SK-N-MC (cell line): ENCODE measurements around the gene CLPSL1.

Experiments
- DNase-seq: peaks from one replicate; pipeline ENCODE4 v3.0.0-alpha.2; 2011; ENCODE audit warnings: low read depth, low spot score
- H3K27ac ChIP-seq: fragments of 200-600 bp; sonication (generic); 2 replicates; pipeline ENCODE4 v1.5.1; 2016; ENCODE audit warnings: mixed run types
- H3K36me3 ChIP-seq: fragments of 200-600 bp; sonication (generic); 2 replicates; pipeline ENCODE4 v1.6.1; 2017; ENCODE audit warnings: antibody characterized with exemption, low read length, mixed read lengths; ENCODE audit not compliant: insufficient read depth
- H3K4me3 ChIP-seq: fragments of 200-600 bp; sonication (generic); 2 replicates; pipeline ENCODE4 v1.5.1; 2016
- H3K9ac ChIP-seq: fragments of 200-600 bp; sonication (generic); 2 replicates; pipeline ENCODE4 v1.8.0; 2017; ENCODE audit warnings: mixed run types, mixed read lengths; ENCODE audit not compliant: insufficient read length
- H3K9me3 ChIP-seq: fragments of 200-600 bp; sonication (generic); 2 replicates; pipeline ENCODE4 v1.6.1; 2017; ENCODE audit warnings: low read depth, mild to moderate bottlenecking, antibody characterized with exemption, low read length, moderate library complexity, mixed read lengths
- EZH2 ChIP-seq: fragments of 200-600 bp; sonication (generic); IDR thresholded peaks from one replicate; pipeline ENCODE4 v1.6.1; 2017; ENCODE audit warnings: antibody characterized with exemption
- FOXP2 ChIP-seq: optimal IDR thresholded peaks from 2 replicates; pipeline ENCODE3; 2011; ENCODE audit warnings: mild to moderate bottlenecking, moderate library complexity; ENCODE audit not compliant: insufficient read depth; ENCODE audit errors: extremely low read length, control extremely low read depth
- POLR2AphosphoS5 ChIP-seq: IDR thresholded peaks from 2 replicates; pipeline ENCODE4 v1.6.1; 2012; ENCODE audit warnings: mild to moderate bottlenecking, low read depth, low read length, borderline replicate concordance

Gene CLPSL1

GRCh38 chr6:35774116-35774794 lies 6.6 kb upstream of the CLPSL1 start:
- no peak for DNase-seq
- Histone ChIP-seq H3K9me3 (no peaks in the 10 kb centered on the region), H3K36me3 (no peaks in the 10 kb centered on the region), H3K9ac (no peak overlapping the region), H3K4me3 (no peak overlapping the region), H3K27ac (no peak overlapping the region)
- TF ChIP-seq POLR2AphosphoS5 = no peak
- TF ChIP-seq EZH2 = no peak
- no peak for TF ChIP-seq FOXP2

GRCh38 chr6:35775031-35775430 lies 5.8 kb upstream of the CLPSL1 start:
- DNase-seq = no peak
- H3K36me3 ChIP-seq = no peaks in the 10 kb centered on the region
- H3K4me3 ChIP-seq = no peak overlapping the region
- H3K9ac ChIP-seq = no peak overlapping the region
- H3K9me3 ChIP-seq = no peaks in the 10 kb centered on the region
- TF ChIP-seq POLR2AphosphoS5 (no peak), FOXP2 (no peak), EZH2 (no peak)
- H3K27ac ChIP-seq = no peak overlapping the region

- H3K27ac ChIP-seq = no peak within 1 kb of the TSS
Measured at GRCh38 chr6:35776364-35777215, 4.2 kb upstream of the CLPSL1 start, which contains the start of gene CLPSL2. CLPSL2 (plus strand) TSS chr6:35776598; CDS start chr6:35776619, 21 bp downstream.

DNA sequence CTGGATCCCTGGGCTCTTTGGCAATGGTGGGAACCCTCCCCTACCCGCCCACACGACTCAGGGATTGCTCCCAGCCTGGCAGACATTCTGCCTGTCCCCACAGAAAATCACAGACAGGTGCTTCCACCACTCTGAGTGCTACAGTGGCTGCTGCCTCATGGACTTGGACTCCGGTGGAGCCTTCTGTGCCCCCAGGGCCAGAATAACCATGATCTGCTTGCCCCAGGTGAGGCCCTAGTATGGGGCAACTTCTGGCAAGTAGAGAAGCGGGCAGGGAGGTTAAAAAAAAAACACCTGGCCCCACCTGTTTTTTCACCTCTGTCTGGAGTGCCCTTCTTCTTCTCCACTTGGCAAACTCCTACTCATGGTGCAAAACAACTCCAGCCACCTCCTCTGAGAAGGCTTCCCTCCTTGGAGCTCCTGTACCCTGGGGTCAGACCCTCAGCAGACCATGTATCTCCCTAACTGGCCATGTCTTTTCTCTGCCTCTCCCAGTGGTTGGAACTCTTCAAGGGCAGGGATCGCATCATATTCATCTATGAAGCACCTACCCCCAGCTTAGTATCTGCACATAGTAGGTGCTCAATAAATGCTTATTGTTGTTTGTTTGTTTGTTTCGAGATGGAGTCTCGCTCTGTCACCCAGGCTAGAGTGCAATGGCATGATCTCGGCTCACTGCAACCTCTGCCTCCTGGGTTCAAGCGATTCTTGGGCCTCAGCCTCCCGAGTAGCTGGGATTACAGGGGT lies 3.3 kb upstream of the CLPSL1 start:
- no peak overlapping the region for H3K9ac ChIP-seq
- no peaks in the 10 kb centered on the region for H3K9me3 ChIP-seq
- DNase-seq = no peak
- H3K36me3 ChIP-seq = no peaks in the 10 kb centered on the region
- TF ChIP-seq EZH2 (no peak), POLR2AphosphoS5 (no peak), FOXP2 (no peak)
- no peak overlapping the region for H3K27ac ChIP-seq
- H3K4me3 ChIP-seq = no peak overlapping the region

More at GRCh38 chr6:35776364-35777215, 4.2 kb upstream of the CLPSL1 start, which contains the start of gene CLPSL2:
- no peaks in the 10 kb centered on the region for H3K36me3 ChIP-seq
- H3K4me3 ChIP-seq = peak within 1 kb of the TSS; percentile 53
- no peak within 1 kb of the TSS for H3K9ac ChIP-seq
- DNase-seq = no peak
- no peak for TF ChIP-seq FOXP2
- no peak for TF ChIP-seq POLR2AphosphoS5
- TF ChIP-seq EZH2 = no peak
- no peaks in the 10 kb centered on the region for H3K9me3 ChIP-seq

DNA sequence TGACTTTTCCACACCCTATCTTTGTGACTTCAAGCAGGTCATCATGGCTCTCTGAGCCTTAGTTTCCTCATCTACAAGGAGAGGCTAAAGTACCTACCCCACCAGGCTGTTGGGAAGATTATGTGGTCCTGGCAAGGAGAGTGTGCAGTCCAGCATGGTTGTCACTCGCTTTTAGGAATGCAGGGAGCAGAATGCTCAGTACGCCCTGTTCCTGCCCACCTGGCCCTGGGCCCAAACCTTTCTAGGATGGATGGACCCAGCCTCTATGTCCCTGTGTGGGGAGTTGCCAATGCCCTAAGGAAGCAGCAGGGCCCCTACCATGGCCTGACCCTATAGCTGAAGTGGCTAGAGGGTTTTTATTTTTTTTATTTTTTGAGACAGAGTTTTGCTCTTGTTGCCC lies 2.4 kb upstream of the CLPSL1 start:
- no peak for TF ChIP-seq EZH2
- no peak for TF ChIP-seq FOXP2
- no peak for TF ChIP-seq POLR2AphosphoS5
- no peak overlapping the region for H3K4me3 ChIP-seq
- H3K27ac ChIP-seq = no peak overlapping the region
- no peaks in the 10 kb centered on the region for H3K9me3 ChIP-seq
- no peak overlapping the region for H3K9ac ChIP-seq
- DNase-seq = no peak
- no peaks in the 10 kb centered on the region for H3K36me3 ChIP-seq

- H3K9me3 ChIP-seq = no peaks in the 10 kb centered on the region
- H3K27ac ChIP-seq = no peak overlapping the region
- TF ChIP-seq FOXP2 (no peak), POLR2AphosphoS5 (no peak), EZH2 (no peak)
- no peak overlapping the region for H3K9ac ChIP-seq
- H3K36me3 ChIP-seq = no peaks in the 10 kb centered on the region
- DNase-seq = no peak
- H3K4me3 ChIP-seq = no peak overlapping the region
Measured at GRCh38 chr6:35781290-35781689, 471 bp downstream of the CLPSL1 start.

- DNase-seq = no peak
- no peak overlapping the region for H3K9ac ChIP-seq
- no peak overlapping the region for H3K27ac ChIP-seq
- no peak for TF ChIP-seq FOXP2
- TF ChIP-seq POLR2AphosphoS5 = no peak
- TF ChIP-seq EZH2 = no peak
- H3K9me3 ChIP-seq = no peaks in the 10 kb centered on the region
- H3K36me3 ChIP-seq = no peaks in the 10 kb centered on the region
- H3K4me3 ChIP-seq = no peak overlapping the region
Measured at GRCh38 chr6:35782424-35782823, 1.6 kb downstream of the CLPSL1 start.

- TF ChIP-seq FOXP2 = no peak
- TF ChIP-seq POLR2AphosphoS5 = no peak
- TF ChIP-seq EZH2 = no peak
- H3K27ac ChIP-seq = no peak overlapping the region
- DNase-seq = no peak
- H3K36me3 ChIP-seq = no peaks in the 10 kb centered on the region
- H3K9me3 ChIP-seq = no peaks in the 10 kb centered on the region
- H3K9ac ChIP-seq = no peak overlapping the region
- no peak overlapping the region for H3K4me3 ChIP-seq
Measured at GRCh38 chr6:35784200-35784599, 3.4 kb downstream of the CLPSL1 start.
